ENCODE results near the gene SLC6A1. TPM values are rescaled to one million over a fixed set of nuclear protein-coding genes. Genes with fewer than 3 reads are reported as not detected.

The SLC6A1 gene
- not detected in 2 replicates for total RNA-seq

GRCh38 chr3:10992017-10992942 lies at the start of gene SLC6A1:
Gene SLC6A1 (plus strand): TSS chr3:10992748. CDS start chr3:11017212, 24,464 bp downstream.

Other genes with a start within 250 kb of the SLC6A1 start
- 6.7 and 16.0 TPM in 2 replicates for gene SLC6A11, start 176.5 kb upstream of the SLC6A1 start, total RNA-seq
- 7.3 and 9.4 TPM in 2 replicates for gene HRH1, start 161.7 kb downstream of the SLC6A1 start, total RNA-seq

All from hair follicular keratinocyte (primary cell).